Transverse colon (tissue), 4 donors: Measurements from ENCODE around the gene SMIM5. TPM values are rescaled to one million over a fixed set of nuclear protein-coding genes. Genes with fewer than 3 reads are reported as not detected.

Source experiments
- DNase-seq: peaks from one replicate; pipeline ENCODE4 v3.0.0-alpha.2; 2019
- H3K27ac ChIP-seq, 4 donors: fragments of 200-600 bp; sonication (generic); 2 replicates each; pipeline ENCODE4 v1.5.1; 2016 to 2018; ENCODE audit warnings: inconsistent platforms in 4 of 4
- H3K27me3 ChIP-seq: fragments of 200-600 bp; sonication (generic); 2 replicates; pipeline ENCODE4 v1.5.1; 2017; ENCODE audit warnings: inconsistent platforms
- H3K36me3 ChIP-seq, 4 donors: fragments of 200-600 bp; sonication (generic); 2 replicates each; pipeline ENCODE4 v1.5.1; 2017 to 2019; ENCODE audit warnings: inconsistent platforms in 4 of 4
- H3K4me1 ChIP-seq, 4 donors: fragments of 200-600 bp; sonication (generic); 2 replicates each; pipeline ENCODE4 v1.5.1; 2017 to 2020; ENCODE audit warnings: inconsistent platforms in 4 of 4
- H3K4me3 ChIP-seq, 4 donors: fragments of 200-600 bp; sonication (generic); 1 replicate in 1 of 4; 2 replicates in 3 of 4; pipeline versions ENCODE4 v1.5.1 to v1.6.1; 2017 to 2019; ENCODE audit warnings: inconsistent platforms in 4 of 4
- H3K9me3 ChIP-seq, 2 donors: fragments of 200-600 bp; sonication (generic); 2 replicates each; pipeline ENCODE4 v1.5.1; 2017 to 2019; ENCODE audit warnings: inconsistent platforms in 2 of 2
- CTCF ChIP-seq, 5 experiments: fragments of 200-600 bp in 3 of 5; fragments of 450-650 bp in 2 of 5; sonication (generic) in 3 of 5; IDR thresholded peaks; 1 replicate in 2 of 5; 2 replicates in 3 of 5; pipeline ENCODE4 v1.5.1; 2016 to 2017; ENCODE audit warnings: antibody characterized with exemption in 5 of 5, inconsistent platforms in 3 of 5, mild to moderate bottlenecking in 2 of 5, moderate library complexity in 1 of 5
- EP300 ChIP-seq: sonication (generic); formaldehyde crosslinking; IDR thresholded peaks from one replicate; pipeline ENCODE4 v1.6.1; 2017; ENCODE audit warnings: antibody characterized with exemption, low read depth
- POLR2A ChIP-seq: fragments of 450-650 bp; IDR thresholded peaks from one replicate; pipeline ENCODE4 v1.6.1; 2016; ENCODE audit warnings: antibody characterized with exemption, mild to moderate bottlenecking, moderate library complexity
- POLR2AphosphoS5 ChIP-seq, 3 donors: sonication (generic); formaldehyde crosslinking; IDR thresholded peaks; one replicate each; pipeline ENCODE4 v1.6.1; 2016; ENCODE audit warnings: antibody characterized with exemption in 3 of 3
- WGBS, 2 donors: methylation state at CpG; one replicate each; pipeline ENCODE4 v1.1.5; 2018; ENCODE audit warnings: low coverage in 1 of 2; 5-methylcytosine and 5-hydroxymethylcytosine counted together
- in situ Hi-C, 4 donors: fragments of 200-750 bp; cut with MboI; loops; one replicate each; pipeline versions ENCODE4 v1.15.0 to v1.15.1; 2017; ENCODE audit warnings: low sequenced_read_pairs in 3 of 4, low pct_ligation_motif_present in 1 of 4, low pct_unique_long_range_greater_than_20kb in 1 of 4
- intact Hi-C: fragments of 100-400 bp; cut with DNase I; formaldehyde crosslinking; loops from one replicate; pipeline ENCODE4 v1.15.1; 2023; ENCODE audit warnings: low total_unique reads
- total RNA-seq, 4 donors: library from RNA; depleted of rRNA; stranded (reverse); fragments of >200 nt; gene quantifications; one replicate each; pipeline ENCODE4 v1.1.0, GENCODE V29; 2016

Gene SMIM5
- total RNA-seq, 4 donors from 2014 or later: 31.3 to 71.4 (median 50.0) TPM; not detected in 1

- H3K27ac ChIP-seq: no peak overlapping the region
- no peak for DNase-seq
- H3K9me3 ChIP-seq: no peaks in the 10 kb centered on the region
- no peaks in the 10 kb centered on the region for H3K27me3 ChIP-seq
- in situ Hi-C loops: loop anchor here in 1 of 4 donors (10.0 kb wide), 1 partner anchor 170 kb away; no protein-coding TSS in a partner anchor
- 80% methylated on average over 27 of the region's 28 CpGs; no CpG with 5 or more reads in 1 of the 2 donors for WGBS, 2 donors
- TF ChIP-seq EP300: no peak
- TF ChIP-seq CTCF (IDR thresholded peaks at IDR 0.05): no peak
- no peak for TF ChIP-seq POLR2AphosphoS5 (IDR thresholded peaks at IDR 0.05)
- no peak for TF ChIP-seq POLR2A
- peaks cover 0 to 4% (median 1%) of the 10 kb centered on the region in 4 donors for H3K4me1 ChIP-seq
- intact Hi-C loops: loop anchor here (5.0 kb wide), 1 partner anchor 172 kb away; no protein-coding TSS in a partner anchor
- no peaks in the 10 kb centered on the region for H3K36me3 ChIP-seq
- no peak overlapping the region for H3K4me3 ChIP-seq
Measured at GRCh38 chr17:75594499-75595283, 38.5 kb upstream of the SMIM5 start.

GRCh38 chr17:75595284-75595919 is 37.8 kb upstream of the SMIM5 start:
- Histone ChIP-seq H3K27ac (no peak overlapping the region), H3K36me3 (no peaks in the 10 kb centered on the region), H3K27me3 (no peaks in the 10 kb centered on the region), H3K4me3 (no peak overlapping the region), H3K4me1 (no peaks in the 10 kb centered on the region), H3K9me3 (no peaks in the 10 kb centered on the region)
- intact Hi-C loops (no loop called here), in situ Hi-C loops (loop anchor here in 1 of 4 donors (10.0 kb wide), 1 partner anchor 171 kb away; no protein-coding TSS in a partner anchor)
- DNase-seq: no peak
- WGBS, 2 donors: 83% methylated on average over 13 of the region's 13 CpGs; no CpG with 5 or more reads in 1 of the 2 donors
- no peak for TF ChIP-seq CTCF (IDR thresholded peaks at IDR 0.05)
- TF ChIP-seq EP300: no peak
- TF ChIP-seq POLR2A: no peak
- no peak for TF ChIP-seq POLR2AphosphoS5 (IDR thresholded peaks at IDR 0.05)

GRCh38 chr17:75595920-75596313 is 37.3 kb upstream of the SMIM5 start:
- WGBS, 2 donors: 92% methylated on average over 6 of the region's 6 CpGs; no CpG with 5 or more reads in 1 of the 2 donors
- TF ChIP-seq CTCF (IDR thresholded peaks at IDR 0.05) (no peak), EP300 (no peak), POLR2A (no peak), POLR2AphosphoS5 (IDR thresholded peaks at IDR 0.05) (no peak)
- intact Hi-C loops: no loop called here
- in situ Hi-C loops: loop anchor here in 1 of 4 donors (10.0 kb wide), 1 partner anchor 171 kb away; no protein-coding TSS in a partner anchor
- DNase-seq: no peak
- H3K4me3 ChIP-seq: no peak overlapping the region
- H3K36me3 ChIP-seq: no peaks in the 10 kb centered on the region
- no peaks in the 10 kb centered on the region for H3K9me3 ChIP-seq
- H3K27me3 ChIP-seq: no peaks in the 10 kb centered on the region
- H3K27ac ChIP-seq: no peak overlapping the region
- no peaks in the 10 kb centered on the region for H3K4me1 ChIP-seq
